HEK293T (cell line): ENCODE measurements around the gene DCTPP1.

Source experiments
- CTBP1 ChIP-seq: fragments of 450-650 bp; IDR thresholded peaks from 2 replicates; pipeline ENCODE4 v1.6.1; 2016; ENCODE audit warnings: borderline replicate concordance
- ELF4 ChIP-seq: fragments of 450-650 bp; IDR thresholded peaks from 2 replicates; pipeline ENCODE4 v1.6.1; 2017; ENCODE audit warnings: antibody characterized with exemption
- FOXK2 ChIP-seq: fragments of 450-650 bp; IDR thresholded peaks from 2 replicates; pipeline ENCODE4 v1.6.1; 2016; ENCODE audit warnings: mild to moderate bottlenecking
- HDGF ChIP-seq: fragments of 450-650 bp; IDR thresholded peaks from 2 replicates; pipeline ENCODE4 v1.6.1; 2017; ENCODE audit warnings: antibody characterized with exemption, borderline replicate concordance
- NFRKB ChIP-seq: fragments of 450-650 bp; IDR thresholded peaks from 2 replicates; pipeline ENCODE4 v1.6.1; 2016; ENCODE audit warnings: mild to moderate bottlenecking, moderate library complexity
- SP1 ChIP-seq: fragments of 450-650 bp; IDR thresholded peaks from 2 replicates; pipeline ENCODE4 v1.6.1; 2017
- SUZ12 ChIP-seq: fragments of 450-650 bp; IDR thresholded peaks from 2 replicates; pipeline ENCODE4 v1.6.1; 2016; ENCODE audit warnings: mild to moderate bottlenecking
- TARDBP ChIP-seq: fragments of 450-650 bp; IDR thresholded peaks from 2 replicates; pipeline ENCODE4 v1.6.1; 2016
- ZNF384 ChIP-seq: fragments of 450-650 bp; IDR thresholded peaks from 2 replicates; pipeline ENCODE4 v1.6.1; 2016

- no peak for TF ChIP-seq FOXK2
- TF ChIP-seq ZNF384 = no peak
- TF ChIP-seq TARDBP = no peak
- TF ChIP-seq CTBP1 = no peak
- TF ChIP-seq SP1 = no peak
- no peak for TF ChIP-seq SUZ12
- no peak for TF ChIP-seq NFRKB
- no peak for TF ChIP-seq ELF4
- TF ChIP-seq HDGF = no peak
These were observed 15.7 kb downstream of the DCTPP1 start for GRCh38 chr16:30414159-30414558.
